Measurements from ENCODE around the gene OLIG3. TPM values are rescaled to one million over a fixed set of nuclear protein-coding genes. Genes with fewer than 3 reads are reported as not detected.

OLIG3 gene
- total RNA-seq, 1 experiment from 2014 or later, result not detected

DNA sequence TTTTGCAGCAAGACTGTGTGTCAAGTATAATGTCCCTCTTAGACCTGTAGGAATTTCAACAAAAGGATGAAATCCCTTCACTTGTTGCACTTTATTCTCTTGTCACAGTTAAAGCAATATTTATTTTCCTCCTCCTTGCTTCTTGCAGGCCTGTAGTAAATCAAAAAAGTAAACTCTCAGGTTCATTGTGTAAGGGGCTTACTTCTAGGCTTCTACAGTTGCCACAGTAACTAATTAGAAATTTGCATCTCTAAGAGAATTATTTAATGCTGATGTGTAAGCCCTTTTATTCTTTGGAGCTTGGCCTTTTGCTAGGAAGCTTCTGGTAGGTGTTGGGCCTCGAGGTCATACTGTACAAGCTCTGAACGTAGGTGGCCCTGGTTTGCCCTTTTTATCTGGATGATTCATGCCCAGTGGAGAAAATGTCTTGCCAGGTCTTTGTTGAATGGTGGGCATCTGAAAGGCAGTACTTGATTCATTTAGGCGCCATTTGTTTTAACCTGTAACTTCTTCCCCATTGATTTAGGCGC, 47.4 kb upstream of the OLIG3 start:
- no peaks in the 10 kb centered on the region for H3K4me1 Mint-ChIP-seq (ENCODE audit: low read depth, unreplicated experiment)
- no peaks in the 10 kb centered on the region for H3K27me3 Mint-ChIP-seq (ENCODE audit: insufficient read depth, unreplicated experiment)

DNA sequence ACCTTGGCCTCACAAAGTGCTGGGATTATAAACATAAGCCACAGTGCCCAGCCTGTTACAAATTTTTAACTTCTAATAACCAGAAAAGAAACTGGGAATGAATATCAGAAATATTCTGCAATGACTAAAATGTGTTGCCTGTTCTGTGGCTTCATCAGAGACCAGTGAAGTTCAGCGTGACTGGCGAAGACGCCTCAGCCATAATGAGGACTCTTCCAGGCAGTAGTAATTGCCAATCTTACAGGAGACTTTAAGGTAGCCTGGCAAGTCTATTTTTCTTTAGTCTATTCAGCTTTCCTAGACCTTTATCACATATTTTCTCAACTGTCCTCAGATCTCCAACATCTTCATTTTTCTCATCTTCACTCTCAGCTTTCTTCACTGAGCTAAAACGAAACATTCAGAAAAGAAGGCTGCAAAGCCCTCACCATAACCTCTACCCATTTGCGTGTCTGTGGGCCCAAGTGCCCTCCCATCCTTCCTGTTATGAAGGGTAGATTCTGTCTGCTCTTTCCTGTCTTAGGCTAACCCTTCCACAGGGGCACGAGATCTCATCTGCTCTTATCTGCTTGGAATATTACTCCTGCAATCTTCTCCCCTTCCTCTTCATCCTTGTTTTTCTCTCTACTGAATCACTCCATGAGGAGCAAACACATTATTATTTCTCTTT, 42.0 kb upstream of the OLIG3 start:
- H3K27me3 Mint-ChIP-seq (ENCODE audit: insufficient read depth, unreplicated experiment), result no peaks in the 10 kb centered on the region
- DNase-seq, result no peak
- no peaks in the 10 kb centered on the region for H3K4me1 ChIP-seq
- H3K9me3 Mint-ChIP-seq (ENCODE audit: unreplicated experiment), result no peaks in the 10 kb centered on the region
- H3K27me3 ChIP-seq (replicated peaks; ENCODE audit: control insufficient read depth, insufficient read depth, low read length), result no peaks in the 10 kb centered on the region
- no TSS peak for BruUV-seq (replicated peaks)
- no peaks in the 10 kb centered on the region; the same call in 1 of the 2 replicates for H3K9me3 ChIP-seq
- H3K4me3 Mint-ChIP-seq (ENCODE audit: unreplicated experiment), result no peak overlapping the region
- TF ChIP-seq CTCF (IDR thresholded peaks at IDR 0.05; ENCODE audit: insufficient read depth in 1 of 2, low read depth in 1 of 2, low read length in 1 of 2, severe bottlenecking in 1 of 2, unreplicated experiment in 1 of 2), result no peak
- CTCF ChIA-PET, result no interaction called here
- intact Hi-C loops (cut with micrococcal nuclease; ENCODE audit: unreplicated experiment), result no loop called here
- H3K4me1 Mint-ChIP-seq (ENCODE audit: low read depth, unreplicated experiment), result no peaks in the 10 kb centered on the region
- no peaks in the 10 kb centered on the region for H3K36me3 ChIP-seq (ENCODE audit: control insufficient read depth, insufficient read depth, low read length)
- no peaks in the 10 kb centered on the region for H3K36me3 Mint-ChIP-seq (ENCODE audit: insufficient read depth, unreplicated experiment)
- H3K4me3 ChIP-seq (ENCODE audit: low read depth, low read length), result no peak overlapping the region
- POLR2A ChIA-PET, result no interaction called here
- no peak overlapping the region for H3K27ac Mint-ChIP-seq (ENCODE audit: unreplicated experiment)

More for the DNA sequence above, 47.4 kb upstream of the OLIG3 start:
- no peak for DNase-seq
- intact Hi-C loops (cut with micrococcal nuclease; ENCODE audit: unreplicated experiment), result no loop called here
- Histone ChIP-seq H3K9me3 (no peaks in the 10 kb centered on the region; the same call in 1 of the 2 replicates), H3K27me3 (replicated peaks; ENCODE audit: control insufficient read depth, insufficient read depth, low read length) (no peaks in the 10 kb centered on the region), H3K4me1 (no peaks in the 10 kb centered on the region), H3K4me3 (ENCODE audit: low read depth, low read length) (no peak overlapping the region), H3K36me3 (ENCODE audit: control insufficient read depth, insufficient read depth, low read length) (no peaks in the 10 kb centered on the region)
- H3K27ac Mint-ChIP-seq (ENCODE audit: unreplicated experiment), result no peak overlapping the region
- TF ChIP-seq CTCF (IDR thresholded peaks at IDR 0.05; ENCODE audit: insufficient read depth in 1 of 2, low read depth in 1 of 2, low read length in 1 of 2, severe bottlenecking in 1 of 2, unreplicated experiment in 1 of 2), result no peak
- no peak overlapping the region for H3K4me3 Mint-ChIP-seq (ENCODE audit: unreplicated experiment)
- H3K9me3 Mint-ChIP-seq (ENCODE audit: unreplicated experiment), result no peaks in the 10 kb centered on the region
- no TSS peak for BruUV-seq (replicated peaks)
- H3K36me3 Mint-ChIP-seq (ENCODE audit: insufficient read depth, unreplicated experiment), result no peaks in the 10 kb centered on the region
- POLR2A ChIA-PET, result no interaction called here
- CTCF ChIA-PET, result no interaction called here

DNA sequence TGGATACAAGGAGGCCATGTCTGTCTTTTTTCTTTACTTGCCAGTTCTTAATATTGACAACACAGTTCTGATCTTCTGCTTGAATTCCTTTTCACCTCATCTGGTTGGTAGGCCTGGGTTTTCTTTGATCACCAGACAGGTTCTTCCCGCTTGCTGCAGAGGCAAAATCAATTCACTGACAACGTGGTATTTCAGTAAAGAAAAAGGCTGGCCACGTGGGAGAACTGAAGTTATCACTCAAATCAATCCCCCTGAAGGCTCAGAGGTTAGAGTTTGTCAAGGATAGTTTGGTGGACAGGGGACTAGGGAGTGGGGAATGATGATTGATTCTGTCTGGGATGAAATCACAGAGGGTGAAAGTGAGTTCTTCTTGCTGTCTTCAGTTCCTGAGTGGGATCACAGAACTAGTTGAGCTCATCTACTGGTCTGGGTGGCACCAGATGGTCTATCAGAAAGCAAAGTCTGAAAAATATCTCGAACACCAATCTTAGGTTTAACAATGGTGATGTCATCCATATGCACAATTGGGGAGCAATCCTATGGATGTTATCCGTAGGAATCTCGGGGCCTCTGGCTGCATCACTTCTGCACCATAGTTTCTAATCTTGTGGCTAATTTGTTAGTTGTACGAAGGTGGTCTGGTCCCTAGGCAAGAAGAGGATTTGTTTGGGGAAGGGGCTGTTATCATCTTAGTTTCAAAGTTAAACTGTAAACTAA, 37.3 kb upstream of the OLIG3 start:
- H3K4me3 Mint-ChIP-seq (ENCODE audit: unreplicated experiment), result no peak overlapping the region
- ChIA-PET CTCF (no interaction called here), POLR2A (no interaction called here)
- Histone ChIP-seq H3K36me3 (ENCODE audit: control insufficient read depth, insufficient read depth, low read length) (no peaks in the 10 kb centered on the region), H3K9me3 (no peaks in the 10 kb centered on the region; the same call in none of the 2 replicates), H3K27me3 (replicated peaks; ENCODE audit: control insufficient read depth, insufficient read depth, low read length) (no peaks in the 10 kb centered on the region), H3K4me3 (ENCODE audit: low read depth, low read length) (no peak overlapping the region), H3K4me1 (no peaks in the 10 kb centered on the region)
- no TSS peak for BruUV-seq (replicated peaks)
- TF ChIP-seq CTCF (IDR thresholded peaks at IDR 0.05; ENCODE audit: insufficient read depth in 1 of 2, low read depth in 1 of 2, low read length in 1 of 2, severe bottlenecking in 1 of 2, unreplicated experiment in 1 of 2), result no peak
- no peaks in the 10 kb centered on the region for H3K9me3 Mint-ChIP-seq (ENCODE audit: unreplicated experiment)
- H3K27ac Mint-ChIP-seq (ENCODE audit: unreplicated experiment), result no peak overlapping the region
- no peak for DNase-seq
- H3K36me3 Mint-ChIP-seq (ENCODE audit: insufficient read depth, unreplicated experiment), result no peaks in the 10 kb centered on the region
- H3K27me3 Mint-ChIP-seq (ENCODE audit: insufficient read depth, unreplicated experiment), result no peaks in the 10 kb centered on the region
- peaks cover 6% of the 10 kb centered on the region for H3K4me1 Mint-ChIP-seq (ENCODE audit: low read depth, unreplicated experiment)
- intact Hi-C loops (cut with micrococcal nuclease; ENCODE audit: unreplicated experiment), result no loop called here

Data from Caco-2 (cell line).